H1 (cell line): ENCODE data around the gene STAC2. TPM values are rescaled to one million over a fixed set of nuclear protein-coding genes. Genes with fewer than 3 reads are reported as not detected.

Experiments
- RAD21 ChIP-seq, 2 experiments: IDR thresholded peaks in 1 of 2; conservative IDR thresholded peaks in 1 of 2; 2 replicates each; pipeline ENCODE4 v1.6.1; 2011; ENCODE audit warnings: low read depth in 2 of 2, low read length in 2 of 2, improper control_type of control experiment in 1 of 2, inconsistent platforms in 1 of 2, mild to moderate bottlenecking in 1 of 2, moderate library complexity in 1 of 2
- polyA plus RNA-seq, 7 experiments: library from polyadenylated mRNA; depleted of rRNA in 3 of 7; stranded (reverse) in 5 of 7; unstranded in 2 of 7; fragments of >200 nt in 5 of 7; fragments of 200-250 nt in 2 of 7; gene quantifications; 1 replicate in 5 of 7; 2 replicates in 1 of 7; 4 replicates in 1 of 7; pipeline versions ENCODE4 v1.2.1 to v1.2.3, GENCODE V29; 2011 to 2013; ENCODE audit warnings: missing spikeins in 2 of 7, mixed read lengths in 2 of 7
- total RNA-seq: library from RNA; stranded (reverse); fragmentation: NEBNext Ultra II Directional; extraction: Animal tissue kit (Norgen Biotek cat#: 25700); gene quantifications from 2 replicates; pipeline ENCODE4 v1.2.1, GENCODE V29; 2021
- TF ChIP-seq, protein P1 (sequence below): IDR thresholded peaks from 2 replicates; pipeline ENCODE4 v1.6.1; 2012; ENCODE audit warnings: inconsistent platforms

The STAC2 gene
- total and polyA plus RNA-seq, 2 of the 8 experiments (the other 6 are each of a cell fraction or from before 2014, with no cell fraction given) = 1.5 to 6.0 TPM

DNA sequence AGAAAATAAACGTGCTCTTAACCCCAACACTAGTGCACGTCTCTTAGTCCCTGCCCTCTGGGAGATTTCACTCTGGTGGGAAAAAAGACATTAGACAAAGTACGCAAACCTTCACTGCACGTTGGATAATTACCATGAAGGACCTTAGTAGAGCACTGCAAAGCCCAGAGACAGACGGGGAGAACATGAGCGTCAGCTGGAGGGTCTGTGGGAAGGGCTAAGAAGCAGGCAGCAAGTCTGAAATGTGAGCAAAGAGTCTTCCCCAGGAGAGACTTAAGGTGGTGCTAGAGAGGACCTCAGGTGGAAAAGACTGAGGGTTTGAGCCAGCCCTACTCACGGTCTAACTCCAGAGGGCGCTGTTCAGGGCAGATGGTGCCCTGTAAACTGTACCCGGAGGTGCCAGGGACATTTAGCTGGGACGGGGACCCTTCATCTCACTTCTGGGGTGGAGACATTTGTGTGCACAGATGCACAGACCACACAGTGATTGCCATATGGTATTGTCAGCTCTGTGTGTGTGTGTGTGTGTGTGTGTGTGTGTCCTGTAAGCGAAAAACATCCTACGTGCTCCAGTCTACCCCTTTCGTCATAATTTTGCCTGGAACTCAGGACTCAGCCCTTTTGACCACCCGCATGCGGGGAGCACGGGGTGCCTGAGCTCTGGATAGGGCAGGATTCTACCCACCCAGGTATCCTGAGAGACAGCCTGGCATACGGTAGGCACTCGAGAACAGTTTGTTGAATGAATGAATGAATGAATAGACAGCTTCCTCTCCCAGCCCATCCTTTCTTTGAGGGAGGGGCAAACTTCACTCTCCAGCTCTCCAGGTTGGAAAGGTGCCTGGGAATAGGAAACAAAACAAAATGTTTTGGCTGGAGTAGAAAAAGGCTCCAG is 10.1 kb upstream of the STAC2 start (continued):
- peak; percentile 45; a peak in 3 of 4 replicates for TF ChIP-seq RAD21 (IDR thresholded peaks at IDR 0.05 in 1 of 2, conservative IDR thresholded peaks at IDR 0.05 in 1 of 2; ENCODE audit: low read depth in 2 of 2, low read length in 2 of 2)
- TF ChIP-seq, protein P1, sequence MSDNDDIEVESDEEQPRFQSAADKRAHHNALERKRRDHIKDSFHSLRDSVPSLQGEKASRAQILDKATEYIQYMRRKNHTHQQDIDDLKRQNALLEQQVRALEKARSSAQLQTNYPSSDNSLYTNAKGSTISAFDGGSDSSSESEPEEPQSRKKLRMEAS = 0 out of 2 replicates have a peak, but pooled peaks have one; percentile 9
- TF ChIP-seq, all 59 proteins: peak for 7
